Left forelimb (tissue), 1 donor: ENCODE measurements around the gene C1QL4.
"Not testable (repeated sequence)": the region's sequence is repeated elsewhere in the genome, so short reads cannot be mapped to it uniquely, and the experiment has no call there.

Experiments used
- DNase-seq: peaks from one replicate; pipeline ENCODE4 v3.0.0-alpha.2; 2018; ENCODE audit warnings: low spot score

Gene C1QL4

GRCh38 chr12:49336645-49337584, at the start of gene C1QL4:
C1QL4 (minus strand) TSS chr12:49337188; CDS start chr12:49336477, 711 bp downstream.
- DNase-seq = peak; percentile 92

DNA sequence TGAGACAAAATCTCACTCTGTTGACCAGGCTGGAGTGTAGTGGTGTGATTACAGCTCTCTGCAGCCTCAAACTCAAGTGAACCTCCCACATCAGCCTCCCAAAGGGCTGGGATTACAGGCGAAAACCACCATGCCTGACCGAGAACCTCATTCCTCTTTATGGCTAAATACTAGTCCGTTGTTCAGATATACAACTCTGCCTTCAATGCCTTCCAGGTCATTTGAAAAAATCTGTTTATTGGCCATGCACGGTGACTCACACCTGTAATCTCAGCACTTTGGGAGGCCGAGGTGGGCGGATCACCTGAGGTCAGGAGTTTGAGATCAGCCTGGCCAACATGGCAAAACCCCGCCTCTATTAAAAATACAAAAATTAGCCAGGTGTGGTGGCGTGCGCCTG, 43.2 kb upstream of the C1QL4 start:
- not testable (repeated sequence) for DNase-seq

- DNase-seq = no peak
These were observed 40.4 kb upstream of the C1QL4 start for GRCh38 chr12:49377386-49377785.

- no peak for DNase-seq
These were observed 38.4 kb upstream of the C1QL4 start for GRCh38 chr12:49375406-49375805.

- DNase-seq = no peak
These were observed 33.6 kb upstream of the C1QL4 start for GRCh38 chr12:49370539-49370938.

DNA sequence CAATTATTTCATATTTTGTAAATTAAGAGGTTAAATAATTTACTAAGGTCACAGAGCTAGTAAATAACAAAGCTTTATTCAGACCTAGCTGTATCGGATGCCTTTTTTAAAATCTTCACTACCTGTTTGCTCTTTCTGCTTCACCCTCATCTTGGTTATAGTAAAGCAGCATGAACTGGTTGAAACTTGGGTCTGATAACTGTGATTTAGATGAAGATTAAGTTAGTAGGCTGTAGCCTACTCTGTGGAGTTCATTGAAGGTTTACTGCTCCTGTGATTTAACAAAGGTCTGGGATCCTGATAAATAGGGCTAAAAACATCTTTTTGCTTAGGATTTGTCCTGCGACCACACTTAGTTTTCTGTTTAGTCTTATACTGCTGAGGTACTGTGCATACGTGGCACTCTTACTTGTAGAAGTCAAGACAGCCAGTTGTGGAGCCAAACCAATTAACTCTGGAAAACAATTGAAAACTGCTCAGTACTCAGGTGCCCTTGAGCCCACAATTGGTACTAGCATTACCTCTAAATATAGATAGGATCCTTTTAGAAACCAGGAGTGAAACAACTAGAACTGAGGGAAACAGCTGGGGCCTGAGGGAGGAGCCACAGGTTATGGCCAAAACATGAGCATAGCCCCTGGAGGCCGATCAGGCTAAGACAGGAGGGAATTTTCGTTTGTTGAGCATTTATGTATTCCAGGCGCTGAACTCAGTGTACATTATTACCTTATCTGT, 32.6 kb upstream of the C1QL4 start:
- DNase-seq = no peak

DNA sequence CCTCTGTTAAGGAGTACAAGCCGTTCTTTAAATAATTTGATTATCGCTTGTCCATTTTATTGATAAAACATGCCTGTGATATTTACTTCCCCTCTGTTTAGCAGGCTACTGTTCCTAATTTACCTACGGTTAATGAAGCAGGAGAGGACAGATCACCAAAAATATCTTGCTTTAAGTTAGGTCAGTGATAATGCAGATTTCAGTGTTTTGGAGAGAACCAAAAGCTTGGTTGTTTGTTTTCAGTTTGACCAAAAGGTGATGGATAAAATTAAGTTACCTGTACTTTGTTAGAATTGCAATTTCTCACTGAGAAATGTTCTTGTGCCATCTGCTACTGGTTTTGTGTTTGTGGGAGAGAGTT, 31.2 kb upstream of the C1QL4 start:
- DNase-seq = no peak

- no peak for DNase-seq
These were observed 30.6 kb upstream of the C1QL4 start, which contains the start of gene SPATS2 for GRCh38 chr12:49367381-49368239. SPATS2 (plus strand) TSS chr12:49367462; CDS start chr12:49461013, 93,551 bp downstream.

DNA sequence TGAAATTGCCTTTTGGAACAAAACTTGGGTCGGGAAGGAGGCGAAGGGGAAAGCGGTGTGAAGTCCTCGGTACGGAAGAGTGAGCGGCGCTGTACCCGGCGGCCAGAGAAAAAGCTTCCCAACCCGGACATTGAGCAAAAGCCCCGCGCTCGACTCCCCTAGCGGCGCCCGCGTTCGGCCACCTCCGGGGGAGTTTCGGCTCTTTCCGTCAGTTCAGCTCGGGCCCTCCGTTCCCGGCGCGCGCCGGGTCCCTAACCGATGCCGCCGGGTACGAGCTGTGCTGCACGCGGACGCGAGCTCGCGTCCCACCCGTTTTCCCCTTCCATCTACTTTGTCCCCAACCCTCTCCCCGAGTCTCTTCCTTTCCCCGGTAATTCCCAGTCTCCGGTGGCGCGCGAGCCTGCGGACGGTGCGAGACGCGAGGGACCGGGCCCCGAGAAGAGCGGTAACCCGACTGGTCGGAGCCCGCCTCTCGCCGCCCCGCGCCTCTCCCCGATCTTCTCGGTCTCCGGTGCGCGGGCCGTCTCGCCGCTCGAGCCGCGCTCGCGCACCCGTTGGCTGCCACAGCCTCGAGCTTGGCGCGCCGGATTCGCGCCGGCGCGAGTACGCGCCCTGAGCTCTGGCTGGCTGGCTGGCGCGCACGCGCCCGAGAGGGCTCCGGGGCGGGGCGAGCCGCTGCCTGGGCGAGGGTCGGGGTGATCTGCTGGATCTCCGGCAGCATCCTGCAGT, 29.8 kb upstream of the C1QL4 start:
- DNase-seq = peak; percentile 98

- no peak for DNase-seq
These were observed 29.2 kb upstream of the C1QL4 start for GRCh38 chr12:49366096-49366651.

DNA sequence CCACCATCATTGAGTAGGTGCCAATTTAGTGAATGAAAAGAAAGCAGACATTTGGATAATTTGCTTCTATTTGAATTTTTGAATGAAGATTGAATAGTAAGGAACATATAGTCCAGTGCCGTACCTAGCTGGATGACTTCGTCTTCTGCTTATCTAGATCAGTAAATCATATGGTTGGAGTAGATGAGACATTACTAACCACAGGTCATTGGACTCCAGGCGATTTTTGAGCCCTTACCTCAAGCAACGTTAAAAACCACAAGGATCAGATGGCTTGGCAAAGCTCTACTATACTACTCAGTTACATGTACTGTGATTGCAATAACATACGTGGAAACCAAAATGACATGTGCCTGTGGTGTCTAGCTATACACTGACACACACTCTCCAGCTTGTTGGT, 28.6 kb upstream of the C1QL4 start:
- no peak for DNase-seq

- no peak for DNase-seq
These were observed 28.0 kb upstream of the C1QL4 start for GRCh38 chr12:49364989-49365388.

GRCh38 chr12:49362077-49362476, 25.1 kb upstream of the C1QL4 start:
- no peak for DNase-seq

DNA sequence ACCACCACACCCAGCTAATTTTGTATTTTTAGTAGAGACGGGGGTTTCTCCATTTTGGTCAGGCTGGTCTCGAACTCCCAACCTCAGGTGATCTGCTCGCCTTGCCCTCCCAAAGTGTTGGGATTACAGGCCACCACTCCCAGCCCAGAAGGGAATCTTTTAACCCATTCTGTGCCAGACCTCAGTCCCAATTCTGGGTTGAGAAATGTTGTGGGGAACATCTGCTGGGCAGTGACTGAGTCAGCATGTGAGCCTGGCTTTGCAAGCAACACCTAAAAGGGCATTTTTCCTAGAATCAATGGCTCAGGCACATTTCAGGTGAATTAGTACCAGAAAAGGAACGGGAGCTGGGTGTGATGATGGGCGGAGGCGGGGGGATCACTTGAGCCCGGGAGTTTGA, 22.7 kb upstream of the C1QL4 start:
- no peak for DNase-seq

- no peak for DNase-seq
These were observed 21.6 kb upstream of the C1QL4 start for GRCh38 chr12:49358483-49359141.

DNA sequence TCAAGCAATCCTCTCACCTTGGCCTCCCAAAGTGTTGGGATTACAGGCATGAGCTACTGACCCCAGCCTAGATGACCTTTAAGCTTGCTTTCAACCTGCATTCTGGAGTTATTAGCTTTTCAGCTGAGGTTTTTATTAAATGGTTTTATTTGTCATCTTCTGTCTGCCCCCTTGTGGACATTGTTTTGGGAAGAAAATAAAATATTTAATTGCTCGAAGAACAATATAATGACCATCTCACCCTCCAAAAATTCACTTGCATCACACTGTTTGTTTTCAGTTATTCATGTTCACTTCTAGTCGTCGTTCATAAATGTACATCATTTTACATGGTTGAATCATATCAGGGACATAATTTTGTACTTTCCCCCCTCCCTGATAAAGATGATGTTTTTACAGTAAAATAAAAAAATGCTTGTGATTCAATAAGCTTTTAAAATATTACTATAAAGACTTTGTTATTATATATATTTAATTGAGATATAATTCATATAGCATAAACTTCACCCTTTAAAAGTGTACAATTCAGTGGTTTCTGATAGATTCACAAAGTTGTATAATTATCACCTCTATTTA, 20.2 kb upstream of the C1QL4 start:
- DNase-seq = no peak

- DNase-seq = no peak
These were observed 18.9 kb upstream of the C1QL4 start for GRCh38 chr12:49355913-49356312.

DNA sequence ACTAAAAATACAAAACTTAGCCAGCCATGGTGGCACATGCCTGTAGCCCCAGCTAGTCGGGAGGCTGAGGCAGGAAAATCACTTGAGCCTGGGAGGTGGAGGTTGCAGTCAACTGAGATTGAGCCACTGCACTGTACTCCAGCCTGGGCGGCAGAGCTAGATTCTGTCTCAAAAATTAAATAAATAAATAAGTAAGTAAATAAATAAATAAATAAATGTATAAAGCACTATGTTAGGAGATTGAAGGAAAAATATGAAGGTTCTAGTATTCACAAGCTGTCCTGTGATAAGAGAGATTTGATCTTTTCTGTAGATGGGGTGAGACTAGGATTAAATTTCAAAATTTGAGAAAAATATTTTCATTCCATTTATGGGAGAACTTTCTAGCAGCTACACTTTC, 15.4 kb upstream of the C1QL4 start:
- DNase-seq = no peak

- DNase-seq = no peak
These were observed 12.3 kb upstream of the C1QL4 start for GRCh38 chr12:49349266-49349665.

DNA sequence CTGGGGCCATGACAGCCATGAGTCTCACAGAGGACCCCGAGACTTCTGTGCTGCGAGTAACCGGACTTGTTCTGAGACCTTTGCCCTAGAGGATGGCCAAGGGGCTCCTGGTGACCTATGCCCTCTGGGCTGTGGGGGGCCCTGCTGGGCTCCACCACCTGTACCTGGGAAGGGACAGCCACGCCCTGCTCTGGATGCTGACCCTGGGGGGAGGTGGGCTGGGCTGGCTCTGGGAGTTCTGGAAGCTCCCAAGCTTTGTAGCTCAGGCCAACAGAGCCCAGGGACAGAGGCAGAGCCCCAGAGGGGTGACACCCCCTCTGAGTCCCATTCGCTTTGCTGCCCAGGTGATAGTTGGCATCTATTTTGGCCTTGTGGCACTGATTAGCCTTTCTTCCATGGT, 11.8 kb upstream of the C1QL4 start:
- DNase-seq = no peak
